GM23338 (cell line): Measurements from ENCODE around the gene ARID4A.

Source experiments
- CREB1 ChIP-seq: fragments of 250-450 bp; sonication (Bioruptor Pico); IDR thresholded peaks from 2 replicates; pipeline ENCODE4 v1.5.0; 2020; ENCODE audit warnings: low read depth, mild to moderate bottlenecking, moderate library complexity
- CTCF ChIP-seq, 2 experiments: fragments of 200-600 bp in 1 of 2; sonication (generic) in 1 of 2; conservative IDR thresholded peaks; 2 replicates each; pipeline versions ENCODE4 v1.5.1 to v1.6.1; 2016 to 2017; ENCODE audit warnings: antibody characterized with exemption in 2 of 2, low read depth in 2 of 2, mild to moderate bottlenecking in 2 of 2, moderate library complexity in 1 of 2
- ETS1 ChIP-seq: IDR thresholded peaks from 2 replicates; pipeline ENCODE4 v1.6.1; 2016; ENCODE audit warnings: antibody characterized with exemption
- EZH2 ChIP-seq: fragments of 200-600 bp; sonication (generic); IDR thresholded peaks from one replicate; pipeline ENCODE4 v1.8.0; 2017; ENCODE audit warnings: antibody characterized with exemption, mild to moderate bottlenecking, low read depth; ENCODE audit not compliant: unreplicated experiment
- EZH2phosphoT487 ChIP-seq: fragments of 200-600 bp; sonication (generic); IDR thresholded peaks from one replicate; pipeline ENCODE4 v1.8.1; 2018; ENCODE audit warnings: antibody characterized with exemption; ENCODE audit not compliant: unreplicated experiment
- JUNB ChIP-seq: IDR thresholded peaks from one replicate; pipeline ENCODE4 v1.6.1; 2016; ENCODE audit warnings: antibody characterized with exemption; ENCODE audit not compliant: unreplicated experiment
- NANOG ChIP-seq: IDR thresholded peaks from 2 replicates; pipeline ENCODE4 v1.6.1; 2016; ENCODE audit warnings: antibody characterized with exemption, borderline replicate concordance
- POLR2AphosphoS5 ChIP-seq: IDR thresholded peaks from 2 replicates; pipeline ENCODE4 v1.6.1; 2016; ENCODE audit warnings: antibody characterized with exemption, low read depth
- REST ChIP-seq: IDR thresholded peaks from one replicate; pipeline ENCODE4 v1.6.1; 2018; ENCODE audit warnings: antibody characterized with exemption; ENCODE audit not compliant: unreplicated experiment
- STAT1 ChIP-seq: IDR thresholded peaks from one replicate; pipeline ENCODE4 v1.6.1; 2016; ENCODE audit warnings: antibody characterized with exemption; ENCODE audit not compliant: unreplicated experiment
- ZNF114 ChIP-seq: fragments of 250-450 bp; sonication (Bioruptor Pico); IDR thresholded peaks from 2 replicates; pipeline ENCODE4 v1.5.0; 2020; ENCODE audit warnings: mild to moderate bottlenecking, moderate library complexity
- ZNF331 ChIP-seq: fragments of 250-450 bp; sonication (Bioruptor Pico); IDR thresholded peaks from 2 replicates; pipeline ENCODE4 v1.5.0; 2020; ENCODE audit warnings: low read depth, mild to moderate bottlenecking, moderate library complexity

DNA sequence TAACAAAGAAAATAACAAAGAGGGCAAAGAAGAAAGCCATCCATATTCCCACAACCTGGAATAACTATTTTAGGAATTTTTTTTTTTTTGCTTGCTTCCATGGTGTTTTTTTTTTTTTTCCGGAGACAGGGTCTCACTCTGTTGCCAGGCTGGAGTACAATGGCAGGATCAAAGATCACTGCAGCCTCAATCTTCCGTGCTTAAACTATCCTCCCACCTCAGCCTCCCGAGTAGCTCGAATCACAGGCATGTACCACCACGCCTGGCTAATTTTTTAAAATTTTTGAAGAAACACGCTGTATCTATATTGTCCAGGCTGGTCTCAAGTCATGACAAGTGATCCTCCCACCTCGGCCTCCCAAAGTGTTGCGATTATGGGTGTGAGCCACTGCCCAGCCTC, 20.2 kb upstream of the ARID4A start:
- TF ChIP-seq EZH2phosphoT487: no peak
- no peak for TF ChIP-seq JUNB
- no peak for TF ChIP-seq EZH2
- TF ChIP-seq ZNF331 (CRISPR knock-in tag): no peak
- no peak for TF ChIP-seq CTCF (conservative IDR thresholded peaks at IDR 0.05; ENCODE audit: low read depth in 2 of 2)
- no peak for TF ChIP-seq REST
- no peak for TF ChIP-seq ETS1
- no peak for TF ChIP-seq STAT1
- TF ChIP-seq POLR2AphosphoS5: no peak
- no peak for TF ChIP-seq CREB1 (CRISPR knock-in tag)
- TF ChIP-seq NANOG: no peak
- TF ChIP-seq ZNF114 (CRISPR knock-in tag): no peak
